Keratinocyte (primary cell): ENCODE measurements around the gene KIFBP. TPM values are rescaled to one million over a fixed set of nuclear protein-coding genes. Genes with fewer than 3 reads are reported as not detected.

Experiments used
- DNase-seq: peaks from one replicate; pipeline ENCODE4 v3.0.0-alpha.2; 2011; ENCODE audit warnings: low read depth, missing footprints, low spot score
- FAIRE-seq: peaks from 2 replicates; lab custom pipeline; 2011; peaks lifted over from hg19 to GRCh38; lab: Jason Lieb, UNC
- H2AFZ ChIP-seq: 2 replicates; pipeline ENCODE4 v1.6.0; 2012; ENCODE audit warnings: low read length, control low read depth, inconsistent platforms; ENCODE audit not compliant: control insufficient read depth
- H3K27ac ChIP-seq: 2 replicates; pipeline ENCODE4 v1.5.1; 2011; ENCODE audit warnings: low read length; ENCODE audit not compliant: control insufficient read depth, insufficient read depth
- H3K27me3 ChIP-seq: 3 replicates; pipeline ENCODE4 v1.6.0; 2011; ENCODE audit warnings: low read length; ENCODE audit not compliant: control insufficient read depth, insufficient read depth; ENCODE audit errors: extremely low read depth
- H3K36me3 ChIP-seq, 2 experiments: 2 replicates in 1 of 2; 3 replicates in 1 of 2; pipeline ENCODE4 v1.5.1; 2011; ENCODE audit warnings: low read length in 2 of 2, mild to moderate bottlenecking in 1 of 2; ENCODE audit not compliant: control insufficient read depth in 2 of 2, insufficient read depth in 2 of 2; ENCODE audit errors: extremely low read depth in 1 of 2
- H3K4me1 ChIP-seq: 3 replicates; pipeline ENCODE4 v1.5.1; 2011; ENCODE audit warnings: low read length; ENCODE audit not compliant: control insufficient read depth, insufficient read depth; ENCODE audit errors: extremely low read depth
- H3K4me2 ChIP-seq: 3 replicates; pipeline ENCODE4 v1.6.0; 2011; ENCODE audit warnings: low read depth, low read length; ENCODE audit not compliant: control insufficient read depth, insufficient read depth; ENCODE audit errors: extremely low read depth
- H3K4me3 ChIP-seq, 3 experiments: fragments of 200-600 bp in 1 of 3; sonication (generic) in 1 of 3; 2 replicates in 2 of 3; 3 replicates in 1 of 3; pipeline ENCODE4 v1.5.1; 2011 to 2016; ENCODE audit warnings: low read length in 3 of 3, mild to moderate bottlenecking in 3 of 3, control low read depth in 2 of 3, inconsistent platforms in 1 of 3, low read depth in 1 of 3, mixed read lengths in 1 of 3, mixed run types in 1 of 3, moderate library complexity in 1 of 3; ENCODE audit not compliant: control insufficient read depth in 2 of 3, insufficient read depth in 2 of 3; ENCODE audit errors: extremely low read depth in 1 of 3
- H3K79me2 ChIP-seq: 2 replicates; pipeline ENCODE4 v1.6.0; 2012; ENCODE audit warnings: low read length; ENCODE audit not compliant: control insufficient read depth, insufficient read depth
- H3K9ac ChIP-seq: 3 replicates; pipeline ENCODE4 v1.6.0; 2011; ENCODE audit warnings: low read length; ENCODE audit not compliant: control insufficient read depth, insufficient read depth; ENCODE audit errors: extremely low read depth
- H3K9me1 ChIP-seq: 3 replicates; pipeline ENCODE4 v1.6.0; 2011; ENCODE audit warnings: low read length; ENCODE audit not compliant: control insufficient read depth, insufficient read depth; ENCODE audit errors: extremely low read depth
- H3K9me3 ChIP-seq: 2 replicates; pipeline ENCODE4 v1.5.1; 2012; ENCODE audit warnings: low read depth, low read length; ENCODE audit not compliant: control insufficient read depth
- H4K20me1 ChIP-seq: 3 replicates; pipeline ENCODE4 v1.6.0; 2011; ENCODE audit warnings: low read length; ENCODE audit not compliant: control insufficient read depth, insufficient read depth; ENCODE audit errors: extremely low read depth
- EZH2 ChIP-seq: IDR thresholded peaks from one replicate; pipeline ENCODE4 v1.6.1; 2012; ENCODE audit warnings: inconsistent platforms, mild to moderate bottlenecking, low read length, moderate library complexity
- dilution Hi-C: fragments of 300-500 bp; cut with MboI; formaldehyde crosslinking; loops from one replicate; pipeline ENCODE4 v1.7.0; 2020; ENCODE audit warnings: low sequenced_read_pairs; ENCODE audit not compliant: extremely low pct_ligation_motif_present
- polyA plus RNA-seq, 5 experiments: library from polyadenylated mRNA; depleted of rRNA in 3 of 5; stranded (reverse) in 3 of 5; stranded (forward) in 1 of 5; unstranded in 1 of 5; fragments of >200 nt; gene quantifications; 1 replicate in 1 of 5; 2 replicates in 3 of 5; 3 replicates in 1 of 5; pipeline versions ENCODE4 v1.2.1 to v1.2.3, GENCODE V29; 2011 to 2012; ENCODE audit warnings: missing spikeins in 2 of 5, low read depth in 1 of 5, low replicate concordance in 1 of 5
- TF ChIP-seq, protein P1 (sequence below), 3 experiments: IDR thresholded peaks in 1 of 3; conservative IDR thresholded peaks in 1 of 3; optimal IDR thresholded peaks in 1 of 3; 2 replicates in 2 of 3; 3 replicates in 1 of 3; pipeline versions ENCODE3 to v1.5.1; 2011; ENCODE audit warnings: low read length in 3 of 3, mild to moderate bottlenecking in 3 of 3, moderate library complexity in 2 of 3, control low read depth in 1 of 3, inconsistent platforms in 1 of 3; ENCODE audit not compliant: insufficient read depth in 2 of 3; ENCODE audit errors: extremely low read depth in 1 of 3

Gene KIFBP
- polyA plus RNA-seq, 1 donor (not counting 4 experiments of a cell fraction or from before 2014, with no cell fraction given), result 48.9 TPM

DNA sequence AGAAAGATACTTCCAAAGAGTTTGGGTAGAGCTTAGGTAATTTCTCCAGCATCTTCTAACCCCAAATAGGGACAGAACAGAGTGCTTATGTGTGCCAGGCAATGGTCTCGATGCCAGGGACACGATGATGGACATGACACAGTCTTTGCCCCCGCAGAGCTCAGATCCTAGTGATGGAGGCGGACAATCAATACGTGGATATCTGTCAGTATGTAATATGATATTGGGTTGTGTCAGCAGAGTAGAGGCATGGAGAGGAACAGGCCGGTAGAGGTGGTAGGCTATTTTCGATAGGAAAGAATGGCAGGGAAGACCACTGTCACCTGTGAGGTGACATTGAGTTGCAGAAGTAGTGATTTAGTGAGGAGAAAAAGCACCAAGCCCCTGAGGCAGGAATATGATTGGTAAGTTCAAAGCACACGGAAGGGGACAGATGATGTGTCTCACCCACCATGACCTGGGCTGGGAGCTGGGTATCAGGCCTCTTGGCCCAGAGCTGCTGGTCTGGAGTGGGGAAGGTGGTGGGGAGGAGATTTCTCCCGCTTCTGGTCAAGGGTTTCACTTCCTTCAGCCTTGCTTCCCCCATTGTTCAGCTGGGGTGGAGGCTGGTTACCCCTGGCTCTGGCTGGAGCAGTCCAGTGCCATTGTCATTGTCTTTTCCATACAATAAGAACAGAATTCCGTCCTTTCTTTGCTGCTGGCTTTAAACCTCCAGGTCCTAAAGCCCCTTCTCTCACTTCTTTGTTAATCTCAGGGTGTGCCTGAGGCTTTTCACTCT, 63.3 kb downstream of the KIFBP start:
- Histone ChIP-seq H3K79me2 (no peaks in the 10 kb centered on the region), H4K20me1 (no peaks in the 10 kb centered on the region), H3K4me3 (no peak overlapping the region), H3K9me1 (no peaks in the 10 kb centered on the region), H3K9me3 (no peaks in the 10 kb centered on the region), H3K4me1 (peaks cover 1% of the 10 kb centered on the region), H3K27me3 (no peaks in the 10 kb centered on the region), H3K27ac (no peak overlapping the region), H3K9ac (no peak overlapping the region), H3K4me2 (no peak overlapping the region), H3K36me3 (no peaks in the 10 kb centered on the region), H2AFZ (no peak overlapping the region)
- FAIRE-seq, result no peak
- DNase-seq, result no peak
- TF ChIP-seq EZH2, result no peak
- TF ChIP-seq, protein P1, sequence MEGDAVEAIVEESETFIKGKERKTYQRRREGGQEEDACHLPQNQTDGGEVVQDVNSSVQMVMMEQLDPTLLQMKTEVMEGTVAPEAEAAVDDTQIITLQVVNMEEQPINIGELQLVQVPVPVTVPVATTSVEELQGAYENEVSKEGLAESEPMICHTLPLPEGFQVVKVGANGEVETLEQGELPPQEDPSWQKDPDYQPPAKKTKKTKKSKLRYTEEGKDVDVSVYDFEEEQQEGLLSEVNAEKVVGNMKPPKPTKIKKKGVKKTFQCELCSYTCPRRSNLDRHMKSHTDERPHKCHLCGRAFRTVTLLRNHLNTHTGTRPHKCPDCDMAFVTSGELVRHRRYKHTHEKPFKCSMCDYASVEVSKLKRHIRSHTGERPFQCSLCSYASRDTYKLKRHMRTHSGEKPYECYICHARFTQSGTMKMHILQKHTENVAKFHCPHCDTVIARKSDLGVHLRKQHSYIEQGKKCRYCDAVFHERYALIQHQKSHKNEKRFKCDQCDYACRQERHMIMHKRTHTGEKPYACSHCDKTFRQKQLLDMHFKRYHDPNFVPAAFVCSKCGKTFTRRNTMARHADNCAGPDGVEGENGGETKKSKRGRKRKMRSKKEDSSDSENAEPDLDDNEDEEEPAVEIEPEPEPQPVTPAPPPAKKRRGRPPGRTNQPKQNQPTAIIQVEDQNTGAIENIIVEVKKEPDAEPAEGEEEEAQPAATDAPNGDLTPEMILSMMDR (optimal IDR thresholded peaks at IDR 0.05 in 1 of 3, IDR thresholded peaks at IDR 0.05 in 1 of 3, conservative IDR thresholded peaks at IDR 0.05 in 1 of 3; ENCODE audit: extremely low read depth in 1 of 3, insufficient read depth in 2 of 3, low read length in 3 of 3), result no peak
- dilution Hi-C loops, result no loop called here

DNA sequence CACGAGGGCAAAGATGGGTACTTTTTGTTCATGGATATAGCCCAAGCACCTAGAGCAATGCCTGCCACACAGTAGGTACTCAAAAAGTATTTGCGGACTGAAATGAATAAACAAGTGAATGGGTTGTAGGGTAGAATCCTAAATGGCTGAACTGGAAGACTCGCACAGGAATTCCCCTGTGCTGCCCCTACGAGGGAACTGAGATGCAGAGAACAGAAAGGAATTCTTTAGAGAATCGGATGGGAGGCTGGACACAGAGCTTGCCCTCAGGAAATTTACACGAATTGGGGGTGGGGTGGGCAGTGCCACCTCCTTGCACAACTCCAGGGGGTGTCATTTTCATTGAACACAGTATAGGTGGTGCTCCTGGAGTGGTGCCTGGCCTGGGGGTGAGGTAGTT, 64.1 kb downstream of the KIFBP start:
- Histone ChIP-seq H3K9me1 (no peaks in the 10 kb centered on the region), H3K9me3 (no peaks in the 10 kb centered on the region), H3K36me3 (no peaks in the 10 kb centered on the region), H3K79me2 (no peaks in the 10 kb centered on the region), H3K27ac (no peak overlapping the region), H3K27me3 (no peaks in the 10 kb centered on the region), H3K9ac (no peak overlapping the region), H3K4me1 (peaks cover 2% of the 10 kb centered on the region), H3K4me2 (no peak overlapping the region), H2AFZ (no peak overlapping the region), H3K4me3 (no peak overlapping the region), H4K20me1 (no peaks in the 10 kb centered on the region)
- FAIRE-seq, result no peak
- dilution Hi-C loops, result no loop called here
- TF ChIP-seq, protein P1 (optimal IDR thresholded peaks at IDR 0.05 in 1 of 3, IDR thresholded peaks at IDR 0.05 in 1 of 3, conservative IDR thresholded peaks at IDR 0.05 in 1 of 3; ENCODE audit: extremely low read depth in 1 of 3, insufficient read depth in 2 of 3, low read length in 3 of 3), result no peak
- TF ChIP-seq EZH2, result no peak
- DNase-seq, result no peak
